ENCODE data around the gene AUNIP. TPM values are rescaled to one million over a fixed set of nuclear protein-coding genes. Genes with fewer than 3 reads are reported as not detected.

The AUNIP gene
- total RNA-seq, 1 experiment from 2014 or later, result 9.4 TPM

GRCh38 chr1:25869909-25870606 lies 10.8 kb upstream of the AUNIP start:
- DNase-seq (ENCODE audit: unreplicated experiment), result no peak
- no peak for TF ChIP-seq CTCF (IDR thresholded peaks at IDR 0.05; ENCODE audit: unreplicated experiment)
- no TSS peak for BruUV-seq (replicated peaks)
- Mint-ChIP-seq H3K36me3 (ENCODE audit: insufficient read depth, unreplicated experiment) (peaks cover 9% of the 10 kb centered on the region), H3K4me3 (ENCODE audit: unreplicated experiment) (no peak overlapping the region), H3K27ac (ENCODE audit: low read depth, unreplicated experiment) (no peak overlapping the region), H3K9me3 (ENCODE audit: unreplicated experiment) (no peaks in the 10 kb centered on the region), H3K27me3 (ENCODE audit: insufficient read depth, unreplicated experiment) (no peaks in the 10 kb centered on the region), H3K4me1 (ENCODE audit: insufficient read depth, unreplicated experiment) (peaks cover 14% of the 10 kb centered on the region)
- ChIA-PET CTCF (interaction anchor here (0.7 to 1.2 kb wide), 3 partner anchors 8 to 25 kb away, joined by 3 to 4 read pairs (median 4); no protein-coding TSS in a partner anchor), POLR2A (interaction anchor here (0.8 to 3.4 kb wide), 12 partner anchors 8 to 438 kb away, joined by 3 to 25 read pairs (median 5); partner anchors contain the start of genes MTFR1L and PAFAH2)
- intact Hi-C loops (cut with micrococcal nuclease), result loop anchor here (5.0 kb wide), 1 partner anchor 48 kb away; no protein-coding TSS in a partner anchor

GRCh38 chr1:25867210-25867991 lies 8.1 kb upstream of the AUNIP start:
- ChIA-PET POLR2A (interaction anchor here (1.7 kb wide), 1 partner anchor 47 kb away, joined by 4 read pairs; the partner anchor contains the start of gene MTFR1L), CTCF (interaction anchor here (0.7 to 1.4 kb wide), 2 partner anchors 24 to 26 kb away, joined by 3 read pairs; no protein-coding TSS in a partner anchor)
- BruUV-seq (replicated peaks), result no TSS peak
- intact Hi-C loops (cut with micrococcal nuclease), result no loop called here
- Mint-ChIP-seq H3K27ac (ENCODE audit: low read depth, unreplicated experiment) (no peak overlapping the region), H3K4me3 (ENCODE audit: unreplicated experiment) (no peak overlapping the region), H3K27me3 (ENCODE audit: insufficient read depth, unreplicated experiment) (no peaks in the 10 kb centered on the region), H3K4me1 (ENCODE audit: insufficient read depth, unreplicated experiment) (peaks cover 9% of the 10 kb centered on the region), H3K36me3 (ENCODE audit: insufficient read depth, unreplicated experiment) (peaks cover 9% of the 10 kb centered on the region), H3K9me3 (ENCODE audit: unreplicated experiment) (no peaks in the 10 kb centered on the region)
- no peak for DNase-seq (ENCODE audit: unreplicated experiment)
- TF ChIP-seq CTCF (IDR thresholded peaks at IDR 0.05; ENCODE audit: unreplicated experiment), result no peak

GRCh38 chr1:25866288-25866687 lies 7.0 kb upstream of the AUNIP start:
- Mint-ChIP-seq H3K36me3 (ENCODE audit: insufficient read depth, unreplicated experiment) (peaks cover 9% of the 10 kb centered on the region), H3K27ac (ENCODE audit: low read depth, unreplicated experiment) (no peak overlapping the region), H3K4me1 (ENCODE audit: insufficient read depth, unreplicated experiment) (peaks cover 8% of the 10 kb centered on the region), H3K27me3 (ENCODE audit: insufficient read depth, unreplicated experiment) (no peaks in the 10 kb centered on the region), H3K9me3 (ENCODE audit: unreplicated experiment) (no peaks in the 10 kb centered on the region), H3K4me3 (ENCODE audit: unreplicated experiment) (no peak overlapping the region)
- CTCF ChIA-PET, result no interaction called here
- no TSS peak for BruUV-seq (replicated peaks)
- no peak for DNase-seq (ENCODE audit: unreplicated experiment)
- intact Hi-C loops (cut with micrococcal nuclease), result no loop called here
- TF ChIP-seq CTCF (IDR thresholded peaks at IDR 0.05; ENCODE audit: unreplicated experiment), result no peak
- POLR2A ChIA-PET, result no interaction called here

- intact Hi-C loops (cut with micrococcal nuclease), result no loop called here
- ChIA-PET CTCF (interaction anchor here (0.6 to 1.1 kb wide), 4 partner anchors 20 to 368 kb away, joined by 3 to 5 read pairs (median 4); partner anchors contain the start of gene PAFAH2), POLR2A (interaction anchor here (0.6 to 1.4 kb wide), 2 partner anchors 10 to 20 kb away, joined by 3 read pairs; no protein-coding TSS in a partner anchor)
- BruUV-seq (replicated peaks), result no TSS peak
- TF ChIP-seq CTCF (IDR thresholded peaks at IDR 0.05; ENCODE audit: unreplicated experiment), result no peak
- DNase-seq (ENCODE audit: unreplicated experiment), result no peak
- Mint-ChIP-seq H3K36me3 (ENCODE audit: insufficient read depth, unreplicated experiment) (peaks cover 9% of the 10 kb centered on the region), H3K27ac (ENCODE audit: low read depth, unreplicated experiment) (no peak overlapping the region), H3K4me3 (ENCODE audit: unreplicated experiment) (no peak overlapping the region), H3K9me3 (ENCODE audit: unreplicated experiment) (no peaks in the 10 kb centered on the region), H3K27me3 (ENCODE audit: insufficient read depth, unreplicated experiment) (no peaks in the 10 kb centered on the region), H3K4me1 (ENCODE audit: insufficient read depth, unreplicated experiment) (peaks cover 6% of the 10 kb centered on the region)
These were observed 5.2 kb upstream of the AUNIP start for GRCh38 chr1:25864434-25864833.
